ENCODE data around the gene RASSF1.

RASSF1 gene

GRCh38 chr3:50345008-50345407 is 4.4 kb upstream of the RASSF1 start:
- Histone ChIP-seq H3K4me1 (ENCODE audit: low read depth, poor library complexity, severe bottlenecking) (peaks cover 8% of the 10 kb centered on the region), H3K27me3 (ENCODE audit: insufficient read depth, low read depth) (no peaks in the 10 kb centered on the region), H4K20me1 (ENCODE audit: insufficient read depth) (no peaks in the 10 kb centered on the region), H3K79me2 (ENCODE audit: insufficient read depth, low read depth) (no peaks in the 10 kb centered on the region), H3K36me3 (ENCODE audit: insufficient read depth) (no peaks in the 10 kb centered on the region), H2AFZ (ENCODE audit: low read depth) (no peak overlapping the region), H3K9ac (no peak overlapping the region), H3K27ac (no peak overlapping the region), H3K4me3 (IDR thresholded peaks at IDR 0.05; ENCODE audit: insufficient read depth, low read depth, low read length) (no peak overlapping the region), H3K4me2 (peak overlapping the region; percentile 9; the same call in 1 of the 2 replicates)
- TF ChIP-seq CTCF (conservative IDR thresholded peaks at IDR 0.05; ENCODE audit: low read depth, low read length), result no peak

GRCh38 chr3:50342813-50343633 is 2.4 kb upstream of the RASSF1 start:
- Histone ChIP-seq H2AFZ (ENCODE audit: low read depth) (no peak overlapping the region), H3K27ac (no peak overlapping the region), H4K20me1 (ENCODE audit: insufficient read depth) (no peaks in the 10 kb centered on the region), H3K36me3 (ENCODE audit: insufficient read depth) (no peaks in the 10 kb centered on the region), H3K4me2 (no peak overlapping the region), H3K9ac (no peak overlapping the region), H3K4me3 (IDR thresholded peaks at IDR 0.05; ENCODE audit: insufficient read depth, low read depth, low read length) (no peak overlapping the region), H3K27me3 (ENCODE audit: insufficient read depth, low read depth) (no peaks in the 10 kb centered on the region), H3K79me2 (ENCODE audit: insufficient read depth, low read depth) (no peaks in the 10 kb centered on the region), H3K4me1 (ENCODE audit: low read depth, poor library complexity, severe bottlenecking) (no peaks in the 10 kb centered on the region)
- no peak for TF ChIP-seq CTCF (conservative IDR thresholded peaks at IDR 0.05; ENCODE audit: low read depth, low read length)

GRCh38 chr3:50341996-50342650 is 1.5 kb upstream of the RASSF1 start:
- no peak overlapping the region for H3K27ac ChIP-seq
- no peak overlapping the region for H3K9ac ChIP-seq
- no peaks in the 10 kb centered on the region for H3K79me2 ChIP-seq (ENCODE audit: insufficient read depth, low read depth)
- no peak for TF ChIP-seq CTCF (conservative IDR thresholded peaks at IDR 0.05; ENCODE audit: low read depth, low read length)
- no peaks in the 10 kb centered on the region for H4K20me1 ChIP-seq (ENCODE audit: insufficient read depth)
- H3K36me3 ChIP-seq (ENCODE audit: insufficient read depth), result no peaks in the 10 kb centered on the region
- H2AFZ ChIP-seq (ENCODE audit: low read depth), result no peak overlapping the region
- no peak overlapping the region for H3K4me2 ChIP-seq
- no peak overlapping the region for H3K4me3 ChIP-seq (IDR thresholded peaks at IDR 0.05; ENCODE audit: insufficient read depth, low read depth, low read length)
- no peaks in the 10 kb centered on the region for H3K27me3 ChIP-seq (ENCODE audit: insufficient read depth, low read depth)
- no peaks in the 10 kb centered on the region for H3K4me1 ChIP-seq (ENCODE audit: low read depth, poor library complexity, severe bottlenecking)

GRCh38 chr3:50341537-50341936 is 901 bp upstream of the RASSF1 start:
- Histone ChIP-seq H3K4me1 (ENCODE audit: low read depth, poor library complexity, severe bottlenecking) (no peaks in the 10 kb centered on the region), H3K27ac (no peak overlapping the region)

More at GRCh38 chr3:50341537-50341936, 901 bp upstream of the RASSF1 start:
- H3K4me3 ChIP-seq (IDR thresholded peaks at IDR 0.05; ENCODE audit: insufficient read depth, low read depth, low read length), result no peak overlapping the region
- H2AFZ ChIP-seq (ENCODE audit: low read depth), result no peak overlapping the region
- peaks cover 4% of the 10 kb centered on the region for H3K79me2 ChIP-seq (ENCODE audit: insufficient read depth, low read depth)
- TF ChIP-seq CTCF (conservative IDR thresholded peaks at IDR 0.05; ENCODE audit: low read depth, low read length), result no peak
- no peak overlapping the region for H3K9ac ChIP-seq
- H3K27me3 ChIP-seq (ENCODE audit: insufficient read depth, low read depth), result no peaks in the 10 kb centered on the region
- H4K20me1 ChIP-seq (ENCODE audit: insufficient read depth), result no peaks in the 10 kb centered on the region
- H3K4me2 ChIP-seq, result no peak overlapping the region
- no peaks in the 10 kb centered on the region for H3K36me3 ChIP-seq (ENCODE audit: insufficient read depth)
